ENCODE measurements around the gene STRBP. TPM values are rescaled to one million over a fixed set of nuclear protein-coding genes. Genes with fewer than 3 reads are reported as not detected.

The STRBP gene
- total RNA-seq (2022; extraction: Qiagen RNA extraction): 13.4 to 15.6 TPM (median 14.0 TPM) in 5 replicates

GRCh38 chr9:123268465-123269259 lies at the start of gene STRBP:
Gene STRBP (minus strand): TSS chr9:123268586. CDS start chr9:123184134, 84,452 bp downstream.

Other genes with a start within 250 kb of the STRBP start
- gene GPR21, start 234.9 kb downstream of the STRBP start, total RNA-seq (2022; extraction: Qiagen RNA extraction): not detected in 5 replicates
- 0.06 to 0.15 TPM (median 0.10 TPM) in 5 replicates for gene CRB2, start 87.6 kb upstream of the STRBP start, total RNA-seq (2022; extraction: Qiagen RNA extraction)